Activated T-helper 1 cell treated with anti-CD3 and anti-CD28 coated beads, Interleukin-2, amount 50 U/mL, for 16 hours (primary cell): ENCODE measurements around the gene ROCK2.

Source experiments
- DNase-seq, 2 donors: peaks; one replicate each; pipeline ENCODE4 v3.0.0-alpha.2; 2020; ENCODE audit warnings: low read depth in 1 of 2, low spot score in 1 of 2

The ROCK2 gene

GRCh38 chr2:11312770-11313471, 31.5 kb downstream of the ROCK2 start:
- no peak for DNase-seq

GRCh38 chr2:11311543-11311942, 32.9 kb downstream of the ROCK2 start:
- DNase-seq: no peak

GRCh38 chr2:11310212-11310611, 34.2 kb downstream of the ROCK2 start:
- no peak for DNase-seq

GRCh38 chr2:11309706-11310105, 34.7 kb downstream of the ROCK2 start:
- DNase-seq: no peak

- no peak for DNase-seq
Observed at GRCh38 chr2:11307764-11308415, 36.5 kb downstream of the ROCK2 start.

- DNase-seq: no peak
Observed at GRCh38 chr2:11305958-11306357, 38.5 kb downstream of the ROCK2 start.

GRCh38 chr2:11305338-11305737, 39.1 kb downstream of the ROCK2 start:
- DNase-seq: no peak

GRCh38 chr2:11304476-11304875, 40.0 kb downstream of the ROCK2 start:
- no peak for DNase-seq

GRCh38 chr2:11303290-11304013, 41.0 kb downstream of the ROCK2 start:
- DNase-seq: no peak

- DNase-seq: no peak
Observed at GRCh38 chr2:11299439-11299838, 45.0 kb downstream of the ROCK2 start.

GRCh38 chr2:11298592-11298991, 45.8 kb downstream of the ROCK2 start:
- DNase-seq: no peak

- DNase-seq: no peak
Observed at GRCh38 chr2:11296401-11296800, 48.0 kb downstream of the ROCK2 start.

- no peak for DNase-seq
Observed at GRCh38 chr2:11292464-11293255, 51.8 kb downstream of the ROCK2 start.

- DNase-seq: no peak
Observed at GRCh38 chr2:11290713-11291112, 53.7 kb downstream of the ROCK2 start.

GRCh38 chr2:11290211-11290610, 54.2 kb downstream of the ROCK2 start:
- DNase-seq: no peak

- no peak for DNase-seq
Observed at GRCh38 chr2:11288431-11288830, 56.0 kb downstream of the ROCK2 start.

GRCh38 chr2:11286749-11287148, 57.7 kb downstream of the ROCK2 start:
- DNase-seq: no peak

- DNase-seq: no peak
Observed at GRCh38 chr2:11286323-11286722, 58.1 kb downstream of the ROCK2 start.

- no peak for DNase-seq
Observed at GRCh38 chr2:11285499-11285898, 58.9 kb downstream of the ROCK2 start.

- DNase-seq: no peak
Observed at GRCh38 chr2:11281186-11281585, 63.2 kb downstream of the ROCK2 start.

GRCh38 chr2:11280713-11281112, 63.7 kb downstream of the ROCK2 start:
- DNase-seq: no peak
